NCI-H1105 treated with DMSO at 0.1 percent for 48 hours (cell line): ENCODE data around the gene PPP4R1.

Experiments
- DNase-seq: peaks from one replicate; lab custom pipeline; 2025; lab: John Stamatoyannopoulos, UW

PPP4R1 gene

GRCh38 chr18:9594823-9595596, 19.3 kb downstream of the PPP4R1 start:
- no peak for DNase-seq

GRCh38 chr18:9587924-9588323, 26.4 kb downstream of the PPP4R1 start:
- DNase-seq = no peak

- no peak for DNase-seq
Observed at GRCh38 chr18:9586814-9587213, 27.5 kb downstream of the PPP4R1 start.

- no peak for DNase-seq
Observed at GRCh38 chr18:9581667-9582066, 32.7 kb downstream of the PPP4R1 start.

GRCh38 chr18:9578306-9578705, 36.1 kb downstream of the PPP4R1 start:
- DNase-seq = no peak

GRCh38 chr18:9577361-9577760, 37.0 kb downstream of the PPP4R1 start:
- DNase-seq = no peak

- DNase-seq = no peak
Observed at GRCh38 chr18:9575558-9575957, 38.8 kb downstream of the PPP4R1 start.

- DNase-seq = no peak
Observed at GRCh38 chr18:9574473-9575115, 39.8 kb downstream of the PPP4R1 start.

GRCh38 chr18:9571546-9571945, 42.8 kb downstream of the PPP4R1 start:
- DNase-seq = no peak

GRCh38 chr18:9570255-9570654, 44.1 kb downstream of the PPP4R1 start:
- no peak for DNase-seq

GRCh38 chr18:9569178-9569577, 45.2 kb downstream of the PPP4R1 start:
- DNase-seq = no peak

- DNase-seq = no peak
Observed at GRCh38 chr18:9568186-9568585, 46.2 kb downstream of the PPP4R1 start.

- no peak for DNase-seq
Observed at GRCh38 chr18:9565407-9565806, 49.0 kb downstream of the PPP4R1 start.

- DNase-seq = no peak
Observed at GRCh38 chr18:9563331-9563730, 51.0 kb downstream of the PPP4R1 start.

- no peak for DNase-seq
Observed at GRCh38 chr18:9562584-9562983, 51.8 kb downstream of the PPP4R1 start.

- no peak for DNase-seq
Observed at GRCh38 chr18:9561759-9562158, 52.6 kb downstream of the PPP4R1 start.

GRCh38 chr18:9559253-9559652, 55.1 kb downstream of the PPP4R1 start:
- no peak for DNase-seq

- DNase-seq = no peak
Observed at GRCh38 chr18:9558387-9559064, 55.8 kb downstream of the PPP4R1 start.

GRCh38 chr18:9557250-9557943, 57.0 kb downstream of the PPP4R1 start:
- no peak for DNase-seq

GRCh38 chr18:9552616-9553015, 61.7 kb downstream of the PPP4R1 start:
- DNase-seq = no peak

- no peak for DNase-seq
Observed at GRCh38 chr18:9552191-9552590, 62.2 kb downstream of the PPP4R1 start.

GRCh38 chr18:9550429-9550828, 63.9 kb downstream of the PPP4R1 start:
- no peak for DNase-seq

GRCh38 chr18:9549405-9549804, 65.0 kb downstream of the PPP4R1 start:
- no peak for DNase-seq
